Esophagus squamous epithelium (tissue), 5 donors: ENCODE data around the gene MAP3K8. TPM values are rescaled to one million over a fixed set of nuclear protein-coding genes. Genes with fewer than 3 reads are reported as not detected.

Experiments
- DNase-seq: peaks from one replicate; lab custom pipeline; 2025; lab: John Stamatoyannopoulos, UW
- H3K27ac ChIP-seq, 4 donors: fragments of 200-600 bp; sonication (generic); one replicate each; pipeline ENCODE4 v1.5.1; 2016 to 2019; ENCODE audit warnings: mild to moderate bottlenecking in 1 of 4
- H3K27me3 ChIP-seq, 4 donors: fragments of 200-600 bp; sonication (generic); 1 replicate in 3 of 4; 2 replicates in 1 of 4; pipeline versions ENCODE4 v1.5.1 to v1.6.0; 2017 to 2021; ENCODE audit warnings: antibody characterized with exemption in 1 of 4
- H3K36me3 ChIP-seq, 3 donors: fragments of 200-600 bp; sonication (generic); one replicate each; pipeline ENCODE4 v1.5.1; 2016 to 2019
- H3K4me1 ChIP-seq, 3 donors: fragments of 200-600 bp; sonication (generic); one replicate each; pipeline ENCODE4 v1.5.1; 2017 to 2019
- H3K4me3 ChIP-seq, 4 donors: fragments of 200-600 bp; sonication (generic); 1 replicate in 3 of 4; 2 replicates in 1 of 4; pipeline ENCODE4 v1.5.1; 2016 to 2019; ENCODE audit warnings: mild to moderate bottlenecking in 2 of 4, moderate library complexity in 1 of 4
- H3K9me3 ChIP-seq, 3 donors: fragments of 200-600 bp; sonication (generic); one replicate each; pipeline ENCODE4 v1.5.1; 2016 to 2019
- POLR2A ChIP-seq, 4 donors: fragments of 450-650 bp; IDR thresholded peaks; one replicate each; pipeline ENCODE4 v1.6.1; 2017; ENCODE audit warnings: antibody characterized with exemption in 4 of 4, mild to moderate bottlenecking in 4 of 4, moderate library complexity in 3 of 4
- WGBS, 2 donors: methylation state at CpG; one replicate each; pipeline ENCODE4 v1.1.5; 2018; 5-methylcytosine and 5-hydroxymethylcytosine counted together
- intact Hi-C: fragments of 100-400 bp; cut with DNase I; formaldehyde crosslinking; loops from one replicate; pipeline ENCODE4 v1.15.0; 2022
- total RNA-seq, 4 donors: library from RNA; depleted of rRNA; stranded (reverse); fragments of >200 nt; gene quantifications; one replicate each; pipeline ENCODE4 v1.1.0, GENCODE V29; 2016
- TF ChIP-seq, protein P1 (sequence below), 6 experiments: fragments of 450-650 bp in 4 of 6; fragments of 200-600 bp in 2 of 6; sonication (generic) in 2 of 6; IDR thresholded peaks; one replicate each; pipeline ENCODE4 v1.5.1; 2016 to 2019; ENCODE audit warnings: antibody characterized with exemption in 6 of 6, mild to moderate bottlenecking in 4 of 6, moderate library complexity in 4 of 6
- donor health status: DM: yes; HTN: yes; CAD: no.

MAP3K8 gene
- total RNA-seq, 4 donors from 2014 or later, result 9.4 to 20.6 (median 17.9) TPM

- Histone ChIP-seq H3K4me3 (no peak overlapping the region), H3K36me3 (no peaks in the 10 kb centered on the region), H3K27me3 (no peaks in the 10 kb centered on the region), H3K9me3 (no peaks in the 10 kb centered on the region), H3K4me1 (peaks cover 0 to 18% (median 0%) of the 10 kb centered on the region in 3 donors), H3K27ac (no peak overlapping the region)
- WGBS, 2 donors, result 79 to 82% methylated on average over 2 of the region's 2 CpGs
- TF ChIP-seq, protein P1, sequence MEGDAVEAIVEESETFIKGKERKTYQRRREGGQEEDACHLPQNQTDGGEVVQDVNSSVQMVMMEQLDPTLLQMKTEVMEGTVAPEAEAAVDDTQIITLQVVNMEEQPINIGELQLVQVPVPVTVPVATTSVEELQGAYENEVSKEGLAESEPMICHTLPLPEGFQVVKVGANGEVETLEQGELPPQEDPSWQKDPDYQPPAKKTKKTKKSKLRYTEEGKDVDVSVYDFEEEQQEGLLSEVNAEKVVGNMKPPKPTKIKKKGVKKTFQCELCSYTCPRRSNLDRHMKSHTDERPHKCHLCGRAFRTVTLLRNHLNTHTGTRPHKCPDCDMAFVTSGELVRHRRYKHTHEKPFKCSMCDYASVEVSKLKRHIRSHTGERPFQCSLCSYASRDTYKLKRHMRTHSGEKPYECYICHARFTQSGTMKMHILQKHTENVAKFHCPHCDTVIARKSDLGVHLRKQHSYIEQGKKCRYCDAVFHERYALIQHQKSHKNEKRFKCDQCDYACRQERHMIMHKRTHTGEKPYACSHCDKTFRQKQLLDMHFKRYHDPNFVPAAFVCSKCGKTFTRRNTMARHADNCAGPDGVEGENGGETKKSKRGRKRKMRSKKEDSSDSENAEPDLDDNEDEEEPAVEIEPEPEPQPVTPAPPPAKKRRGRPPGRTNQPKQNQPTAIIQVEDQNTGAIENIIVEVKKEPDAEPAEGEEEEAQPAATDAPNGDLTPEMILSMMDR (IDR thresholded peaks at IDR 0.05), result no peak
- TF ChIP-seq POLR2A (IDR thresholded peaks at IDR 0.05), result no peak
- DNase-seq, result no peak
- intact Hi-C loops, result no loop called here
These were observed 66.5 kb downstream of the MAP3K8 start for GRCh38 chr10:30500534-30500933.

DNA sequence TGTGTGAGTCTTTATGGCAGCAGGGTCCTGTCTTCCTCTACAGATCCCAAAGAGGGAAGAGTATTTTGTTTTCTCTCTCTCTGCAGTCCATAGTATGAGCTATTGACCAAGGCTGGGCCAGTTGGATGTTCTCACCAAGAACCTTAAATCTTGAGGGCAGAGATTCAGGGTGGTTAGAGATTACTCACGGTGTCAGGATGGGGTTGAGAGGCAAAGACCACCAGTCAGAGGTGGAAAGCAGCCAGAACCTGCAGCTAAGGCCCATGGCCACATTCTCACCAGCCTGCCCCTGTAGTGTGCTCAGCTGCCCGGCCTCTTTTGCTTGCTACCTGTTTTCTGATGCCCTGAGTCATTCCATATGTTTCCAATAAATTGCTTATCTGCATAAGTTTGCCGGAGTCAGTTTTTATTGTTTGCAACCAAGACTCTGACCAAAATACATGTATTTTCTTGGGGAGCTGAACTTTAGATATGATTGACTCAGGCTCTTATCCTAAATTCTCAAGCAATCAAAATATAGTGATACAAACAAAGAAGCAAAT lies 67.0 kb downstream of the MAP3K8 start:
- intact Hi-C loops, result no loop called here
- no peak overlapping the region for H3K27ac ChIP-seq
- no peak for TF ChIP-seq POLR2A (IDR thresholded peaks at IDR 0.05)
- TF ChIP-seq, protein P1 (IDR thresholded peaks at IDR 0.05), result no peak
- 59 to 67% methylated on average over 3 of the region's 3 CpGs for WGBS, 2 donors
- no peak overlapping the region for H3K4me3 ChIP-seq
- DNase-seq, result no peak
- no peaks in the 10 kb centered on the region for H3K27me3 ChIP-seq
- no peaks in the 10 kb centered on the region for H3K36me3 ChIP-seq
- no peaks in the 10 kb centered on the region for H3K9me3 ChIP-seq
- peaks cover 0 to 14% (median 0%) of the 10 kb centered on the region in 3 donors for H3K4me1 ChIP-seq

DNA sequence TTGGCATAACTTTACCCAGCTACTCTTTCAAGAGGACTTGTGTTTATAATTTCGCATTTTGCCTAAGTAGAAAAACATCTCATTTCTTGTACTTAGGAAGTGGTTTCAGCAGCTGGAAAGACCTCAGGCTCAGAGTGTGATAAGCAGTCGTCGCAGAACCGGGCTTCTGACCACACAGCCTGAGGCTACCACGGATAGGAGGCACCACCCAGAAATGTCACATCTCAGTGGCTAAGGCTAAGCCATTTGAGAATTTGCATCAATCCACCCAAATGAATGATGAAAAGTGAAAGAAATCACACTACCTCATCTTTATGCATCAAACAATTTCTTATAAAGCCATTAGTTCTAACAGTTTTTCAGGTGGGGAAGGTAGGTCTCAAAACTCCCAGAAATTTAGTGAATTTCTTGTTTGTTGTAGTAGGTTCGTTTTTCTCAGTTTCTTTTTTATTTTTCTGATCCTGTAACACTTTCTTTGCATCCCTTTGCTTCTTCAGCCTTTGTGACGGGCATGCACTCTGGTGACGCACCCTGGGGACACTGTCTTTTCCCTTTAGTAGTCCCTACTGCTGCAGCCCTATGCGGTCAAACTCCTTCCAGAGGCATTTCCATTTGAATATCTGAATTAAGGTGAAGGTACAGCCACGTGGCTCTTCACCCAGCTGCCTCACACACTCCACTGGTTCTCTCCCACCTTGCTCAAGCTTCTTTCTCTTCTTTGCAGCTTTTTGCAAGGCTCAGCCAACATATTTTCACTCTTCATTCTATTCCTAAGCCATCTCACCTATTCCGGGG lies 68.5 kb downstream of the MAP3K8 start:
- intact Hi-C loops, result no loop called here
- no peak overlapping the region for H3K4me3 ChIP-seq
- no peak overlapping the region for H3K27ac ChIP-seq
- DNase-seq, result no peak
- no peaks in the 10 kb centered on the region for H3K36me3 ChIP-seq
- 43% methylated on average over 11 of the region's 11 CpGs for WGBS, 2 donors
- no peaks in the 10 kb centered on the region for H3K9me3 ChIP-seq
- H3K27me3 ChIP-seq, result no peaks in the 10 kb centered on the region
- no peak for TF ChIP-seq POLR2A (IDR thresholded peaks at IDR 0.05)
- peaks cover 0 to 8% (median 0%) of the 10 kb centered on the region in 3 donors for H3K4me1 ChIP-seq

DNA sequence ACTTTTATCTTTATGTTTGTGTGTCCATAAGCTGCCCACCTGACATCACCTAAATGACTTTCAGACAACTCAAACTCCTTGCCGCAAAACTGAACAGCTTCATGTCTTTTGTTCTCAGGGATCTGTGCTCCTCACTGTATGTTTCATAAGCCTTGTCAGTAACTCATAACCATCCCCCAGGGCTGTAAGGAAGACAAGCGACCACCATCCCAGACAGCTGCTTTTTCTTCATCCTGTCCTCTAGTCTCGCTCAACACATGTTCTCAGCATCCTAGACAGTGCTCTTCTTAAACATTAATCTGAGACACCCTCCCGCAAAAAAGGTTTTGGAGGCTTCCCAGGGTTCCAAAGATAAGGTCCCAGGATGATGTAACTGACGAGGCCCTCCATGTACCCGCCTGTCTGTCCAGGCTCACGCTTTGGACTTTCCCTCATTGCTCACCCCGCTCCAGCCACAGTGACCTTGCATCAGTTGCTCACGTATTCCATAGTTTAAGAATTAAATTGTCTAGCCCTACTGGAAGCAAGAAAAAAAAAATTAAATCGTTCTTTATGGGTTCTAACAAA lies 69.8 kb downstream of the MAP3K8 start:
- intact Hi-C loops, result no loop called here
- 88 to 91% methylated on average over 10 of the region's 10 CpGs for whole genome bisulfite sequencing, 2 donors
- Histone ChIP-seq H3K4me1 (peaks cover 0 to 3% (median 0%) of the 10 kb centered on the region in 3 donors), H3K9me3 (no peaks in the 10 kb centered on the region), H3K27me3 (no peaks in the 10 kb centered on the region), H3K4me3 (no peak overlapping the region), H3K36me3 (no peaks in the 10 kb centered on the region), H3K27ac (no peak overlapping the region)
- DNase-seq, result no peak
- no peak for TF ChIP-seq POLR2A (IDR thresholded peaks at IDR 0.05)
- TF ChIP-seq, protein P1 (IDR thresholded peaks at IDR 0.05), result no peak

- no peaks in the 10 kb centered on the region for H3K27me3 ChIP-seq
- H3K36me3 ChIP-seq, result no peaks in the 10 kb centered on the region
- WGBS, 2 donors, result 73 to 75% methylated on average over 7 to 8 of the region's 8 CpGs
- peaks cover 0 to 7% (median 6%) of the 10 kb centered on the region in 3 donors for H3K4me1 ChIP-seq
- intact Hi-C loops, result no loop called here
- TF ChIP-seq, protein P1 (IDR thresholded peaks at IDR 0.05), result no peak
- TF ChIP-seq POLR2A (IDR thresholded peaks at IDR 0.05), result no peak
- no peaks in the 10 kb centered on the region for H3K9me3 ChIP-seq
- H3K4me3 ChIP-seq, result no peak overlapping the region
- DNase-seq, result no peak
- peak overlapping the region in 2 of 4 donors; percentile 53 to 62 for H3K27ac ChIP-seq
These were observed 71.7 kb downstream of the MAP3K8 start for GRCh38 chr10:30505543-30506298.
